Testis (tissue), 3 donors: Measurements from ENCODE around the gene RAB5A. TPM values are rescaled to one million over a fixed set of nuclear protein-coding genes. Genes with fewer than 3 reads are reported as not detected.
"Not testable (repeated sequence)": the region's sequence is repeated elsewhere in the genome, so short reads cannot be mapped to it uniquely, and the experiment has no call there.

ENCODE experiments used
- DNase-seq: peaks from one replicate; pipeline ENCODE4 v3.0.0-alpha.2; 2019
- H3K27ac ChIP-seq, 2 donors: fragments of 200-600 bp; sonication (generic); one replicate each; pipeline ENCODE4 v1.5.1; 2019
- H3K27me3 ChIP-seq: fragments of 200-600 bp; sonication (generic); one replicate; pipeline ENCODE4 v1.5.1; 2019
- H3K36me3 ChIP-seq: fragments of 200-600 bp; sonication (generic); one replicate; pipeline ENCODE4 v1.5.1; 2017; ENCODE audit warnings: low read depth; ENCODE audit errors: missing control alignments
- H3K4me1 ChIP-seq: fragments of 200-600 bp; sonication (generic); one replicate; pipeline ENCODE4 v1.5.1; 2019
- H3K4me3 ChIP-seq, 2 donors: fragments of 200-600 bp; sonication (generic); one replicate each; pipeline ENCODE4 v1.5.1; 2017 to 2019
- H3K9me3 ChIP-seq: fragments of 200-600 bp; sonication (generic); one replicate; pipeline ENCODE4 v1.5.1; 2017
- POLR2A ChIP-seq: fragments of 450-650 bp; IDR thresholded peaks from one replicate; pipeline ENCODE4 v1.6.1; 2017; ENCODE audit warnings: antibody characterized with exemption, mild to moderate bottlenecking, moderate library complexity
- WGBS, 2 donors: methylation state at CpG; one replicate each; pipeline ENCODE4 v1.1.5; 2018; 5-methylcytosine and 5-hydroxymethylcytosine counted together
- intact Hi-C: fragments of 100-400 bp; cut with DNase I; formaldehyde crosslinking; loops from one replicate; pipeline ENCODE4 v1.15.1; 2023; ENCODE audit warnings: low total_unique reads
- polyA plus RNA-seq: library from polyadenylated mRNA; stranded (reverse); fragments of 350-450 nt; fragmentation: Illumina TruSeq; extraction: RNeasy Lipid Tissue Mini Kit (QIAGEN cat#74804); gene quantifications from one replicate; pipeline ENCODE4 v1.2.3, GENCODE V29; 2014; ENCODE audit warnings: low read depth, low replicate concordance; ENCODE audit not compliant: insufficient read depth
- total RNA-seq, 2 donors: library from RNA; depleted of rRNA; stranded (reverse); fragments of >200 nt; gene quantifications; one replicate each; pipeline ENCODE4 v1.2.3, GENCODE V29; 2016
- TF ChIP-seq, protein P1 (sequence below), 3 experiments: fragments of 450-650 bp in 2 of 3; fragments of 200-600 bp in 1 of 3; sonication (generic) in 1 of 3; IDR thresholded peaks; one replicate each; pipeline ENCODE4 v1.5.1; 2016 to 2019; ENCODE audit warnings: antibody characterized with exemption in 3 of 3, mild to moderate bottlenecking in 2 of 3, moderate library complexity in 1 of 3

Gene RAB5A
- total and polyA plus RNA-seq, 3 donors from 2014 or later: 43.4 to 62.6 (median 55.6) TPM

DNA sequence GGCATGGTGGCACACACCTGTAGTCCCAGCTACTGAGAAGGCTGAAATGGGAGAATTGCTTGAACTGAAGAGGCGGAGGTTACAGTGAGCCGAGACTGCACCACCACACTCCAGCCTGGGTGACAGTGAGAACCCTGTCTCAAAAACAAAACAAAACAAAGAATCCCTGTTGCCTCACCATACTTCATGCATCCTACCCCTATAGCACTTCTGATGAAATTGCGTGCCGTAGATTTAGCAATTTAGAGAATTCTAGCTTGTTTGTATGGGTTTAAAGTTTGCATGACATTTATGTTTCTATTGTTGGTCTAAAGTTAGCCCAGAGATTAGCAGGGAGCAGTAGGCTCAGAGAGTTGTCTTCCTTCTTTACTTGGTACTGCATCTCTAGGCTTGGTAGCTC is 7.8 kb downstream of the RAB5A start:
- WGBS, 2 donors: 93 to 100% methylated on average over 4 of the region's 4 CpGs
- no peaks in the 10 kb centered on the region for H3K9me3 ChIP-seq
- TF ChIP-seq, protein P1, sequence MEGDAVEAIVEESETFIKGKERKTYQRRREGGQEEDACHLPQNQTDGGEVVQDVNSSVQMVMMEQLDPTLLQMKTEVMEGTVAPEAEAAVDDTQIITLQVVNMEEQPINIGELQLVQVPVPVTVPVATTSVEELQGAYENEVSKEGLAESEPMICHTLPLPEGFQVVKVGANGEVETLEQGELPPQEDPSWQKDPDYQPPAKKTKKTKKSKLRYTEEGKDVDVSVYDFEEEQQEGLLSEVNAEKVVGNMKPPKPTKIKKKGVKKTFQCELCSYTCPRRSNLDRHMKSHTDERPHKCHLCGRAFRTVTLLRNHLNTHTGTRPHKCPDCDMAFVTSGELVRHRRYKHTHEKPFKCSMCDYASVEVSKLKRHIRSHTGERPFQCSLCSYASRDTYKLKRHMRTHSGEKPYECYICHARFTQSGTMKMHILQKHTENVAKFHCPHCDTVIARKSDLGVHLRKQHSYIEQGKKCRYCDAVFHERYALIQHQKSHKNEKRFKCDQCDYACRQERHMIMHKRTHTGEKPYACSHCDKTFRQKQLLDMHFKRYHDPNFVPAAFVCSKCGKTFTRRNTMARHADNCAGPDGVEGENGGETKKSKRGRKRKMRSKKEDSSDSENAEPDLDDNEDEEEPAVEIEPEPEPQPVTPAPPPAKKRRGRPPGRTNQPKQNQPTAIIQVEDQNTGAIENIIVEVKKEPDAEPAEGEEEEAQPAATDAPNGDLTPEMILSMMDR (IDR thresholded peaks at IDR 0.05): no peak
- TF ChIP-seq POLR2A: no peak
- no peaks in the 10 kb centered on the region for H3K27me3 ChIP-seq
- H3K4me1 ChIP-seq: peaks cover 4% of the 10 kb centered on the region
- no peak overlapping the region for H3K27ac ChIP-seq
- no peaks in the 10 kb centered on the region for H3K36me3 ChIP-seq
- intact Hi-C loops: no loop called here
- no peak overlapping the region for H3K4me3 ChIP-seq
- DNase-seq: no peak

DNA sequence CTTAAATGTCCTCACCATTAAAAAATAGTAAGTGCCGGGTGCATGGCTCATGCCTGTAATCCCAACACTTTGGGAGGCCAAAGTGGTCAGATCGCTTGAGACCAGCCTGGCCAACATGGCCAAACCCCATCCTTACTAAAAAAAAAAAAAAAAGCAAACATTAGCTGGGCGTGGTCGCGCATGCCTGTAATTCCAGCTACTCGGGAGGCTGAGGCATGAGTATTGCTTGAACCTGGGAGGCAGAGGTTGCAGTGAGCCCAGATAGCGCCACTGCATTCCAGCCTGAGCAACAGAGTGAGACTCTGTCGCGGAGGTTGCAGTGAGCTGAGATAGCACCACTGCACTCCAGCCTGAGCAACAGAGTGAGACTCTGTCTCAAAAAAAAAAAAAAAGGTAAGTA is 10.5 kb downstream of the RAB5A start:
- H3K4me3 ChIP-seq, intact Hi-C loops: not testable (repeated sequence)

DNA sequence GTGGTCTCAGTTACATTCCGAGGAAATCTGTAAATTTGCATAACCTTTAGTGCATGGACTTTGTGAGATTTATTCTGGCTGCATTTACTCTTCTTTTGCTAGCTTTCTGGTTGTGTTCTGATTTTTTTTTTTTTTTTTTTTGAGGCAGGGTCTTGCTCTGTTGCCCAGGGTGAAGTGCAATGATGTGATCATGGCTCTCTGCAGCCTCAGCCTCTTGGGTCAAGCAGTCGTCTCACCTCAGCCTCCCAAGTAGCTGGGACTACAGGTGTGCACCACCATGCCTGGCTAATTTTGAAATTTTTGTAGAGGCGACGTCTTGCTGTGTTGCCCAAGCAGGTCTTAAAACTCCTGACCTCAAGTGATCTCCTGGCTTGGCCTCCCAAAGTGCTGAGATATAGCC is 12.6 kb downstream of the RAB5A start:
- intact Hi-C loops: no loop called here
- TF ChIP-seq, protein P1 (IDR thresholded peaks at IDR 0.05): no peak
- no peak for TF ChIP-seq POLR2A
- WGBS, 2 donors: 71 to 74% methylated on average over 4 of the region's 4 CpGs

More for the DNA sequence above, 10.5 kb downstream of the RAB5A start:
- whole genome bisulfite sequencing, 2 donors: 90% methylated on average over 9 of the region's 9 CpGs
- H3K9me3 ChIP-seq, H3K36me3 ChIP-seq, H3K4me1 ChIP-seq, H3K27ac ChIP-seq, DNase-seq, H3K27me3 ChIP-seq: not testable (repeated sequence)

DNA sequence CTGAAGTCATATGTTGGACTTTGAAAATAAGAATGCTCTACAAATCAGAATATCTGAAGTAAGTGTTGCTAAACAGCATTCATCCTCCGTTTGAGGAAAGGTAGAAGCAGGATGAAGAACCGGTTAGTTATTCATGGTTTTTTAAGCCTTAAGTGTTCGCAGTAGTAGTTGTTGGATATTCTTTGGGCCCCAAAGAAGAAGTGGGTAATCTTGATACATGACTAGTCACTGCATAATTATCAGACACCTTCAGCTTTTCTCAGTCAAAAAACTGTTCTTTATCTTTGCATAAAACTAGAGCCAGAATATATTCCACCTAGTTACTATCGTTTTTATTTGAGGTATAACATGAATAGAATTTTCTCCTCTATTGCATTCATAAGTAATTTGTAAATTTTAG is 13.8 kb downstream of the RAB5A start:
- no peaks in the 10 kb centered on the region for H3K36me3 ChIP-seq
- no peak overlapping the region for H3K27ac ChIP-seq
- H3K27me3 ChIP-seq: no peaks in the 10 kb centered on the region
- intact Hi-C loops: no loop called here
- DNase-seq: no peak
- no peaks in the 10 kb centered on the region for H3K4me1 ChIP-seq
- no peaks in the 10 kb centered on the region for H3K9me3 ChIP-seq
- 72 to 81% methylated on average over 4 of the region's 4 CpGs for WGBS, 2 donors
- H3K4me3 ChIP-seq: no peak overlapping the region
- no peak for TF ChIP-seq POLR2A
- TF ChIP-seq, protein P1 (IDR thresholded peaks at IDR 0.05): no peak

More for the DNA sequence above, 12.6 kb downstream of the RAB5A start:
- Histone ChIP-seq H3K4me1 (no peaks in the 10 kb centered on the region), H3K9me3 (no peaks in the 10 kb centered on the region), H3K27me3 (no peaks in the 10 kb centered on the region), H3K36me3 (no peaks in the 10 kb centered on the region), H3K27ac (no peak overlapping the region), H3K4me3 (no peak overlapping the region)
- DNase-seq: no peak

DNA sequence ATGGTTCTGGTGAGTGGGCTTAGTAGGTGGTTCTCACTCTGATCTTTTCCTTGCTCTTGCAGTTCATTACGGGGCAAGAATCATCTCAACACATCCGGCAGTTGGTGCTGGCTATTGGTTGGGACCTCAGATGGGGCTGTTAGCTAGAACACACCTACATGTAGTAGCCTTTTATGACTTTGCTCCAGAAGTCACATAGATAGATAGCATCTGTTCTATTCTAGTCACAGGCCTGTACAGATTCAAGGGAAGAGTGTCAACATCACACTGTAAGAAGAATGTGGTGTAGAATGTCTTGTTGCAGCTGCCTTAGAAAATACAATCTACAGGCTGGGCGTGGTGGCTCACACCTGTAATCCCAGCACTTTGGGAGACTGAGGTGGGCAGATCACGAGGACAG is 15.1 kb downstream of the RAB5A start:
- Histone ChIP-seq H3K4me1 (no peaks in the 10 kb centered on the region), H3K27ac (no peak overlapping the region), H3K4me3 (no peak overlapping the region), H3K9me3 (no peaks in the 10 kb centered on the region), H3K36me3 (no peaks in the 10 kb centered on the region), H3K27me3 (no peaks in the 10 kb centered on the region)
- TF ChIP-seq POLR2A: no peak
- TF ChIP-seq, protein P1 (IDR thresholded peaks at IDR 0.05): no peak
- no peak for DNase-seq
- intact Hi-C loops: no loop called here
- 92 to 93% methylated on average over 4 of the region's 4 CpGs for WGBS, 2 donors
